Activated naive CD8-positive, alpha-beta T cell treated with anti-CD3 and anti-CD28 coated beads for 36 hours (primary cell): ENCODE results near the gene SMURF1. TPM values are rescaled to one million over a fixed set of nuclear protein-coding genes. Genes with fewer than 3 reads are reported as not detected.
A peak's percentile ranks its signal among the peaks of the same experiment; 100 is the strongest.

ENCODE experiments used
- DNase-seq: peaks from one replicate; pipeline ENCODE4 v3.0.0; 2021
- H3K27ac Mint-ChIP-seq: one replicate; pipeline ENCODE4 v1.8.0; 2022; ENCODE audit warnings: mild to moderate bottlenecking, moderate library complexity, mixed read lengths
- H3K27me3 Mint-ChIP-seq: one replicate; pipeline ENCODE4 v1.8.0; 2022; ENCODE audit warnings: mild to moderate bottlenecking, mixed read lengths
- H3K36me3 Mint-ChIP-seq: one replicate; pipeline ENCODE4 v1.8.0; 2021; ENCODE audit warnings: mild to moderate bottlenecking, mixed read lengths
- H3K4me1 Mint-ChIP-seq: one replicate; pipeline ENCODE4 v1.8.0; 2021; ENCODE audit warnings: mixed read lengths
- H3K4me3 Mint-ChIP-seq: one replicate; pipeline ENCODE4 v1.8.0; 2022; ENCODE audit warnings: mild to moderate bottlenecking, moderate library complexity, mixed read lengths
- H3K9me3 Mint-ChIP-seq: one replicate; pipeline ENCODE4 v1.8.0; 2022; ENCODE audit warnings: mixed read lengths
- total RNA-seq, 2 experiments: library from RNA; stranded (reverse); gene quantifications; one replicate each; pipeline ENCODE4 v1.2.3, GENCODE V29; 2021

The SMURF1 gene
- 10 to 100 TPM; 12.3 TPM for total RNA-seq

DNA sequence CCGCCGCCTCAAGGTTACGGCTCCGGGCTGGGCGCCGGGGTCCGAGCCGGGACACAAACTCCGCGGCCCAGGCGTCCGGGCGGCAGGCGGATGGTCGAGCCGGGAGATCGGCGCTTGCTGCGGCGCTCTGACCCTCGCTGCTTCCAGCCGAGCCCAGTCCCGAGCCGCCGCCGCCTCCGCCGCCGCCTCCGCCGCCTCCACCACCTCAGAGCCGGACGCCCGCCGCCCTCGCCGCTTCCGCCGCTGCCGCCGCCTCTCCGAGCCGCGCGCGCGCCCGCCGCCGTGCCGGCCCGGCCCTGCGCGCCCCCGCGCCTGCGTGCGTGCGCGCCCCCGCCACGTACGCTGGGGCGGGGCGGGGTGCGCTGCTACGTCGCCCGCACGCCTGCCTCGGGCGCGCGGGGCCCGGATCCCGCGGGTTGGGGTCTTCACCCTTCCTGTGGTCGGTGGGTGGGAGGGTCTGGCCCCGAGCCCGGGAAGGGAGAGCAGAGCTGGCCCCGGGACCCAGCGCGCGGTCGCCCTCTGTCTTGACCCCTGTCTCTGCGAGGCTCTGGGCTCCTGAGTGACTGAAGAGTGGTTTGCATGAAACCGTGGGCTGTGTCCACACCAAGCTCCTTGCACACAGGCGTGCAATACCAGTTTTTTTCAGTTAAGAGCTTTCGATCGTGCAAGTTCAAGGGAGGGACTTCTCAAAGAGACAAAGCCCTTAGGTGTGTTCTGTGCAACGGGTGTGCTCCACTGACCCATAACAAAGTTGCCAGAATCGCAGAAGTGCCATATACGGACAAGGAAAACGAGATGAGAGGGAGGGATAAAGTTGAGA lies at the start of gene SMURF1:
Gene SMURF1, minus strand, starts transcription at position 256 of the 820 bp plus-strand sequence. CDS start 328 bp downstream, outside the sequence.
- Mint-ChIP-seq H3K4me3 (peak within 1 kb of the TSS; percentile 89), H3K4me1 (peaks cover 35% of the 10 kb centered on the region), H3K36me3 (peaks cover 13% of the 10 kb centered on the region), H3K27ac (peak within 1 kb of the TSS; percentile 77), H3K27me3 (no peaks in the 10 kb centered on the region), H3K9me3 (peaks cover 6% of the 10 kb centered on the region)
- DNase-seq: peak; percentile 85

DNA sequence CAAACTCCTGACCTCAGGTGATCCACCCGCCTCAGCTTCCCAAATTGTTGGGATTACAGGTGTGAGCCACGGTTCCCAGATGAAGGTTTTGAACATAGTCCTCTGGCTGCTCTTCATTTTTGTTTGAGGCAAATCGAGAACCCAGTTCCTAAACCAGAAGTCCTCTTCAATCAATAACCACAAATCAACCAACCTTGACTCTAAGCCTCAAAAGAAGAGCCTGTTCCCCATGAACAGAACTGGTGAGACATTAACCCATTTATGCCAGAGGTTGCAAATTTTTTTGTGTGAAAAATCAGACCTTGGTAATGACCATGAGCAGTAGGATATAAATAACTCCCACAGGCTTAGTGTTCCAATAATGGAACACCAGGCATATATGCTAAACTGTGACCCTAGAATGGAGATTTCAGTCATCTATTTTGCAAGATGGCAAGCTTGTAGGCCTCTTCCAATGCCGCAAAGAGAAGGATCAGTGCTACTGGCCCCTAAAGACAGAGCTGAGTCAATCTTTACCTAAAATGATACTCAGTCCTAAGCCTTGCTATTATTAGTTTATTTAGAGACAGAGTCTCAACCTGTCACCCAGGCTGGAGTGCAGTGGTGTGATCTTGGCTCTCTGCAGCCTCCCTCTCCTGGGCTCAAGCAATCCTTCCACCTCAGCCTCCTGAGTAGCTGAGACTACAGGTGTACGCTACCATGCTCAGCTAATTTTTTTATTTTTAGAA lies 48.1 kb upstream of the SMURF1 start:
- Mint-ChIP-seq H3K27ac (no peak overlapping the region), H3K4me3 (no peak overlapping the region), H3K27me3 (no peaks in the 10 kb centered on the region), H3K4me1 (peaks cover 4% of the 10 kb centered on the region), H3K36me3 (no peaks in the 10 kb centered on the region), H3K9me3 (peaks cover 5% of the 10 kb centered on the region)
- no peak for DNase-seq

DNA sequence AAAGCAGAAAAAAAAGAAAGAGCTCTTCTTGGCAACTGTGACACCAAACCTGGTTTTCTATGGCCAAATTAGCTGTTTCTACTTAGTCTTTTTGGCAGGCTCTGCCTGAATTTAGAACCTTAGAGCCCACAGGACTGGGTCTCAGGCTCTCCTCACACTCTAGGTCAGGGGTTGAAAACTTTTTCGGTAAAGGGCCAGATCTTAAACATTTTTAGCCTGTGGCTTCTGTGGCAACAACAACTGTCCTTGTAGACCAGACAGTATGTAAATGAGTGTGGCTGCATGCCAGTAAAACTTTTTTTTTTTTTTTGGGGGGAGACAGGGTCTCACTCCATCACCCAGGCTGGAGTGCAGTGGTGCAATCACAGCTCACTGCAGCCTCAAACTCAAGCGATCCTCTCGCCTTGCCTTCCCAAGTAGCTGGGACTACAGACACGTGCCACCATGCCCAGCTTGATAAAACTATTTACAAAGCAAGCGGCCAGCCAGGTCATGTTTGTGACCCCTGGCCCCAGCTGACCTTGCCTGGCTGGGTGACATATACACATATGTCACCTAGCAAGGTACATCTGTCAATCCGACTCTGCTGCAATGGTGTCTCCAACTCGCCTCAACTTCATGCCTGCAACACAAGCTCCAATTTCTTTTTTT lies 46.6 kb upstream of the SMURF1 start:
- Mint-ChIP-seq H3K4me1 (no peaks in the 10 kb centered on the region), H3K27me3 (no peaks in the 10 kb centered on the region), H3K27ac (no peak overlapping the region), H3K36me3 (no peaks in the 10 kb centered on the region), H3K9me3 (no peaks in the 10 kb centered on the region), H3K4me3 (no peak overlapping the region)
- DNase-seq: no peak

DNA sequence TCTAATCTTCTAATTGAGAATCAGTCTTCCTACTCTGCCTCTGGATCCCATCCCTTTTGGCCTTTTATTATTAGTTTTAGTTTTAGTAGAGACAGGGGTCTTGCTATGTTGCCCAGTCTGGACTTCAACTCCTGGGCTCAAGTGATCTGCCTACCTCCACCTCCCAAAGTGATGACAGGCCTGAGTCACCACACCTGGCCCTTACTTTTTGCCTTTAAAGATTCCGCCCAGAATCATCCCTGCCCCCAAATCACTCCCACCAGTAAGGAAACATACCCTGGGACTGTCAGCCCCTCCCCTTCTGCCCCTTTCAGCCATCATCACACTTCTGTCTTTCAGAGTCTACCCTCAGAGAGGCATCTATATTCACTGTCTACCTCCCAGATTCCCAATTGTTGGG lies 45.3 kb upstream of the SMURF1 start:
- H3K27me3 Mint-ChIP-seq: no peaks in the 10 kb centered on the region

DNA sequence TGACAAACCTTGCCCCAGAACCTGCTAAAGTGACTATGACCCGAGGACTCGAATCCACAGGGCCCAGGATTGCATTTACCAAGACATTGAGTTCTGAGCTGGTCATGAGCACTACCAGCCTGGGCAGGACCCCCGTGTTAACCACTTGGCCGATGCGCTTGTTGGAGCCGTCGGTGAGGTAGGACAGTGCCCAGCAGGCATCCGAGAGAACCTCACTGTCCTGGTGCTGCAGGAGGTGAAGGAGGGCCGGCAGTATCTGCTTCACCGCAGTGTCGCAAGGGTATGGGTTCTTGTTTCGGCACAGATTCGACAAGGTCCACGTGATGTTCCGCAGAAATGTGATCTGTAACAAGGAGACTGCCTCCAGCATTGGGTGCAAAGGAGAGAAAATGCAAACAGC lies 44.3 kb upstream of the SMURF1 start:
- no peak for DNase-seq
- Mint-ChIP-seq H3K36me3 (no peaks in the 10 kb centered on the region), H3K27me3 (no peaks in the 10 kb centered on the region), H3K27ac (no peak overlapping the region), H3K9me3 (no peaks in the 10 kb centered on the region), H3K4me3 (no peak overlapping the region), H3K4me1 (no peaks in the 10 kb centered on the region)

More for the DNA sequence above, 45.3 kb upstream of the SMURF1 start:
- H3K27ac Mint-ChIP-seq: no peak overlapping the region
- H3K4me1 Mint-ChIP-seq: no peaks in the 10 kb centered on the region
- no peaks in the 10 kb centered on the region for H3K36me3 Mint-ChIP-seq
- H3K4me3 Mint-ChIP-seq: no peak overlapping the region
- no peaks in the 10 kb centered on the region for H3K9me3 Mint-ChIP-seq
- DNase-seq: no peak

DNA sequence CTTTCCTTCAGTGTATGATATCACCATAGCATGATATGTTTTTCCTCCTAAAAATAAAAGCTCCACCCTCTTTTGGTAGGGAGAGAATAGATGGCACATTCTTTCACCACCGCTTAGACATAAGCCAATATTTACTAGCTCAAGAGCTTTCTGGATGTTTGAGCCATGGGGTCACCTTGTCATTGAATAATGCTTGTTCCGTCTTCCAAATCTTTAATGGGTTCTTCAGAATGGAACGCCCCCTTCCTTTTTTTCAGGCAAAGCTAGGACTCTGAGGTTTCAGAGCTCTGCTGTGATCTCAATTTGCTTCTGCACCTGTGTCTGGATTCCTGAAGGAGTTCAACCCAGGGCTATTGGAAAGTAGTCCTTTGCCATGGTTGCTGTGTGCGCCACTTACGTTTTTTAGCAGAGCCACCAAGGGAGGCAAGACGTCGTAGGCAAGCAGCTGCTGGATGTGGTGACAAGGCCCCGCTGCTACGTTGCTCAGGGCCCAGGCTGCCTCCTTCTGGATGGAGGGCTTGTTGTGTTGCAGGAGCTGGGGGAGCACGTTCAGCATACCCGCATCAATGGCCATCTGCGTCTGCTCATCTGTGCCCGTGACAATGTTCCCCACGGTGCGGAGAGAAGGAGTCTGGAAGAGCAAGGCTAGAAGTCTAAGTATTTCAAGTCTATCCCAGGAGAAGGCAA lies 40.8 kb upstream of the SMURF1 start:
- Mint-ChIP-seq H3K9me3 (no peaks in the 10 kb centered on the region), H3K4me1 (no peaks in the 10 kb centered on the region), H3K36me3 (no peaks in the 10 kb centered on the region), H3K4me3 (no peak overlapping the region), H3K27me3 (no peaks in the 10 kb centered on the region), H3K27ac (no peak overlapping the region)
- DNase-seq: no peak

DNA sequence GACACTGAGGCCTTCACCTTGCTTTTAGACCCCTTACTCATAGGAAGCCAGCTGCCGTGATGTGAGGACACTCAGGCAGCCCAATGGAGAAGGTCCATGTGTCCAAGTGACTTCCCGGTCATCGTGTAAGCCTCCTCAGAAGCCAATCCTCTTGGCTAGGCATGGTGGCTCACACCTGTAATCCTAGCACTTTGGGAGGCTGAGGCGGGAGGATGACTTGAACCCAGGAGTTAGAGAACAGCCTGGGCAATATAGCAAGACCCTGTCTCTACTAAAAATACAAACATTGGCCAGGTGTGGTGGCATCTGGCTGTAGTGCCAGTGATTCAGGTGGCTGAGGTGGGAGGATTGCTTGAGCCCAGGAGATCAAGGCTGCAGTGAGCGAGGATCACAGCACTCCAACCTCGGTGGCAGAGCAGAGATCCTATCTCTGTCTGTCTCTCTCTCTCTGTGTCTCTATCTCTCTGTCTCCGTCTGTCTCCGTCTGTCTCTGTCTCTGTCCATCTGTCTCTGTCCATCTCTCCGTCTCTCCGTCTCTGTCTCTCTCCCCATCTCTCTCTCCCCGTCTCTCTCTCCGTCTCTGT lies 36.3 kb upstream of the SMURF1 start:
- Mint-ChIP-seq H3K36me3 (no peaks in the 10 kb centered on the region), H3K4me1 (no peaks in the 10 kb centered on the region), H3K9me3 (no peaks in the 10 kb centered on the region), H3K4me3 (no peak overlapping the region), H3K27me3 (no peaks in the 10 kb centered on the region), H3K27ac (no peak overlapping the region)
- DNase-seq: no peak

DNA sequence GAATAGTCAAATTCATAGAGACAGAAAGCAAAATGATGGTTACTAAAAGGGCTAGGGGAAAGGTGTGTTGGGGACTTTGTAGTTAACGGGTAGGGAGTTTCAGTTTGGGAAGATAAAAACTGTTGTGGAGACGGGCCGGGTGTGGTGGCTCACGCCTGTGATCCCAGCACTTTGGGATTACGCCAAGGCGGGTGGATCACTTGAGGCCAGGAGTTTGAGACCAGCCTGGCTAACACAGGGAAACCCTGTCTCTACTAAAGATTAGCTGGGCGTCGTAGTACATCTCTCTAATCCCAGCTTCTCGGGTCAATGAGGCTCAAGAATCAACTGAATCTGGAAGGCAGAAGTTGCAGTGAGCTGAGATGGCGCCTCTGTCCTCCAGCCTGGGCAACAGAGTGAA lies 33.3 kb upstream of the SMURF1 start:
- Mint-ChIP-seq H3K9me3 (no peaks in the 10 kb centered on the region), H3K27me3 (no peaks in the 10 kb centered on the region), H3K36me3 (no peaks in the 10 kb centered on the region), H3K4me3 (no peak overlapping the region), H3K27ac (no peak overlapping the region), H3K4me1 (no peaks in the 10 kb centered on the region)
- no peak for DNase-seq

DNA sequence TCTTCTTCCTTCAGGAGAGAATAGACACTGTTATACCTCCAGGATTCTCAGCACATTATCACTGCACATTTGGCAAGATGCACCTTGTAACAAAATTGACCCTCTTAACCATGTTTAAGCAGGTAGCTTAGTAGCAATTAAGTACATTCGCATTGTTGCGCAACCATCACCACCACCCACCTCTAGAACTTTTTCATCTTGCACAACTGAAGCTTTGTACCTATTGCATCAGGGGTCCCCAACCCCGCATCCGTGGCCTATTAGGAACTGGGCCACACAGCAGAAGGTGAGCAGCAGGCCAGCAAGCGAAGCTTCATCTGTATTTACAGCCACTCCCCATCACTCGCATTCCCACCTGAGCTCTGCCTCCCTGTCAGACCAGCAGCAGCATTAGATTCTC lies 29.9 kb upstream of the SMURF1 start:
- Mint-ChIP-seq H3K4me1 (no peaks in the 10 kb centered on the region), H3K27ac (no peak overlapping the region), H3K4me3 (no peak overlapping the region), H3K9me3 (no peaks in the 10 kb centered on the region), H3K36me3 (no peaks in the 10 kb centered on the region), H3K27me3 (no peaks in the 10 kb centered on the region)
- DNase-seq: no peak

DNA sequence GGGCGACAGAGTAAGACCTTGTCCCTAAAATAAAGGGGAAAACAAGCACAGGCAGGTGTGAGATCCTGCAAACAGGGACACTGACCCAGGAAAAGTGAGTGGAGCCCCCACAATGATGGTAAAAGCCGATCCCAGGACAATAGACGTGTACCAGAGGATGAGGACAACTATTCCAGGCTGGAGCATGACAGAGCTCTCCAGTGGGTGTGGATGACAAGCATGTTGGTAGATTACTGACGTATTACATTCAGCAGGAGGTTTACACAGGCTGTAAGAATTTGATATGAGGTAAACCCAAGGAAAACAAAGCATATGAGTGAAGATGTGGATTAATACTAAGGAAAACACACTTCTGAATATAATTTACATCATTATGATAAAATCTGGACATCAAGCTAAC lies 27.8 kb upstream of the SMURF1 start:
- Mint-ChIP-seq H3K9me3 (no peaks in the 10 kb centered on the region), H3K36me3 (no peaks in the 10 kb centered on the region), H3K4me1 (no peaks in the 10 kb centered on the region), H3K27me3 (no peaks in the 10 kb centered on the region), H3K4me3 (no peak overlapping the region), H3K27ac (no peak overlapping the region)
- DNase-seq: no peak

DNA sequence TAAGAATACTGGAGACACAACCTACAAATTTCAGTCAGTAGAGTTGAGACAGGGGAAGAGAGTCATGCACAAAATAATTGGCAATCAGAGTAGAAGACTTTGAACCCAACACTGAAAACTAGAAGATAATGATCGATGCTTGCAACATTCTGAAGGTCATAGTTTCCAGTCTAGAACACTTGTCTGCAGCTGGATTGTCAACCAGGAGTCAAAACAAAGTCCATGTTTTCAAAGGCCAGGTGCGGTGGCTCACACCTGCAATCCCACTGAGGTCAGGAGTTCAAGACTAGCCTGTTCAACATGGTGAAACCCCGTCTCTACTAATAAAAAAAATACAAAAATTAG lies 26.8 kb upstream of the SMURF1 start:
- no peaks in the 10 kb centered on the region for H3K36me3 Mint-ChIP-seq
- H3K4me1 Mint-ChIP-seq: no peaks in the 10 kb centered on the region
- DNase-seq: no peak
- no peaks in the 10 kb centered on the region for H3K9me3 Mint-ChIP-seq
- no peak overlapping the region for H3K4me3 Mint-ChIP-seq
- no peak overlapping the region for H3K27ac Mint-ChIP-seq
- H3K27me3 Mint-ChIP-seq: no peaks in the 10 kb centered on the region

DNA sequence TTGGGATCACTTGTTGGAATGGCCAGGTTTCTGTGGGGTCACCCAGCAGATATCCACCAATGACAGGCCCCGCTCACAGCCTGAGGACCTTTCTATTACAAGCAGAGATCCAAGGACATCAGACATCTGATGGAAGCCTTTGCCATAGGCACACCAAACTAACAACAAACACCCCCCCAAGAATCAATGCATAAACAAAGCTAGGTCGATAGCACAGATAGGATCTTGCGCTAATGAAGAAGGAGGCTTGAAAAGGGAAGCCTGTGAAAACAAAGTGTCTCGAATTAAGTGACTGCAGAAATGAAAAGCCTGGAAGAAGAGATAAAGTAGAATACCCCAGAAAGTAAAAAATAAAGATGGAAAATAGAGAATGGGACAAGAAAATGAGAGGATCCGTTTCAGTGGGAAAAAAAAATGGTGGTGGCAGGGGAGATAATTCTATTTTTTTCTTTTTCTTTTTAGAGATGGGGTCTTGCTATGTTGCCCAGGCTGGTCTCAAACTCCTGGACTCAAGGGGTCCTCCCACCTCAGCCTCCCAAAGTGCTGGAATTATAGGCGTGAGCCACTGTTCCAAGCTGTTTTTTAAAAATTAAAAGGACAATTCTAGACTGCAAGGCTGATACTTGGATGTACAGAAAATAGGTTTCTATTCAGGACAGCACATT lies 26.3 kb upstream of the SMURF1 start:
- Mint-ChIP-seq H3K27me3 (no peaks in the 10 kb centered on the region), H3K4me3 (no peak overlapping the region), H3K9me3 (no peaks in the 10 kb centered on the region), H3K4me1 (no peaks in the 10 kb centered on the region), H3K36me3 (no peaks in the 10 kb centered on the region), H3K27ac (no peak overlapping the region)
- no peak for DNase-seq

DNA sequence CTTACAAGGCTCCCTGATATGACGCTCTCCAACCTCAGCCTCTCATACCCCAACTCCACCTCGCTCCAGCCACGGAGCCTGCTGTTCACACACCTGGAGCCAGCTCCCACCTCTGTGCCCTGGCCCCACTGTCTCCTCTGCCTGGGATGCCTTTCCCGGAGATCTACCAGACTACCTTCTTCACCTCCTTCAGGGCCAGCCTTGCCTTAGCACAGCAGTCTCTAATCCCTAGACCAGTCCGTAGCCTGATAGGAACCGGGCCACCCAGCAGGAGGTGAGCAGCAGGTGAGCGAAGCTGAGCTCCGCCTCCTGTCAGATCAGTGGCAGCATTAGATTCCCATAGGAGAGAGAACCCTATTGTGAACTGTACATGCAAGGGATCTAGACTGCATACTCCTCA lies 23.2 kb upstream of the SMURF1 start:
- no peak for DNase-seq
- Mint-ChIP-seq H3K9me3 (no peaks in the 10 kb centered on the region), H3K4me1 (no peaks in the 10 kb centered on the region), H3K36me3 (no peaks in the 10 kb centered on the region), H3K27me3 (peaks cover 3% of the 10 kb centered on the region), H3K27ac (no peak overlapping the region), H3K4me3 (no peak overlapping the region)

DNA sequence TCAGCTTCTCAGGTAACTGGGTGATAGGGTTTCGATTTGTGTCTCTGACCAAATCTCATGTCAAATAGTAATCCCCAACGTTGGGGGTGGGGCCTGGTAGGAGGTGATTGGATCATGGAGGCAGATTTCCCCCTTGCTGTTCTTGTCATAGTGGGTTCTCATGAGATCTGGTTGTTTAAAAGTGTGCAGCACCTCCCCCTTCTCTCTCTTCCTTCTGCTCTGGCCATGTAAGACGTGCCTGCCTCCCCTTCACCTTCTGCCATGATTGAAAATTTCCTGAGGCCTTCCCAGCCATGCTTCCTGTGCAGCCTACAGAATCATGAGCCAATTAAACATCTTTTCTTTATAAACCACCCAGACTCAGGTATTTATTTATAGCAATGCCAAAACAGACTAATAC lies 21.9 kb upstream of the SMURF1 start:
- Mint-ChIP-seq H3K36me3 (no peaks in the 10 kb centered on the region), H3K9me3 (no peaks in the 10 kb centered on the region), H3K4me1 (no peaks in the 10 kb centered on the region), H3K27me3 (peaks cover 3% of the 10 kb centered on the region), H3K27ac (no peak overlapping the region), H3K4me3 (no peak overlapping the region)
- no peak for DNase-seq
